ENCODE results near the gene RNF224. TPM values are rescaled to one million over a fixed set of nuclear protein-coding genes. Genes with fewer than 3 reads are reported as not detected.
A peak's percentile ranks its signal among the peaks of the same experiment; 100 is the strongest.

Gene RNF224
- polyA plus RNA-seq, 1 of the 3 experiments (the other 2 are of a cell fraction), result 0.03 TPM

GRCh38 chr9:137236238-137236935 lies 9.1 kb downstream of the RNF224 start (continued):
- no peak for TF ChIP-seq REST (IDR thresholded peaks at IDR 0.05; ENCODE audit: low read depth, low read length)
- TF ChIP-seq JUND (IDR thresholded peaks at IDR 0.05), result no peak
- peak; percentile 59 for TF ChIP-seq CHD2 (IDR thresholded peaks at IDR 0.05; ENCODE audit: low read length, partially characterized antibody)

- H3K4me2 ChIP-seq, result no peak overlapping the region
- 68% methylated on average over 5 of the region's 11 CpGs for WGBS (ENCODE audit: low lambda C conversion rate)
These were observed 9.7 kb downstream of the RNF224 start for GRCh38 chr9:137236936-137237421.

GRCh38 chr9:137237759-137238726 lies 10.7 kb downstream of the RNF224 start:
- POLR2A ChIA-PET, result interaction anchor here (6.4 kb wide), 1 partner anchor 18 kb away, joined by 83 read pairs; the partner anchor contains the start of gene NELFB
- TF ChIP-seq RCOR1 (IDR thresholded peaks at IDR 0.05; ENCODE audit: low read length) (no peak), NFIC (IDR thresholded peaks at IDR 0.05; ENCODE audit: borderline replicate concordance) (no peak), PBX3 (IDR thresholded peaks at IDR 0.05) (no peak), EZH2phosphoT487 (IDR thresholded peaks at IDR 0.05; ENCODE audit: borderline replicate concordance, low read depth) (no peak), USF1 (IDR thresholded peaks at IDR 0.05; ENCODE audit: borderline replicate concordance, low read depth) (no peak), TEAD4 (IDR thresholded peaks at IDR 0.05; ENCODE audit: borderline replicate concordance, insufficient read depth) (no peak), IRF3 (IDR thresholded peaks at IDR 0.05; ENCODE audit: low read depth, low read length) (no peak), RAD21 (IDR thresholded peaks at IDR 0.05; ENCODE audit: low read length) (no peak)

More at GRCh38 chr9:137236936-137237421, 9.7 kb downstream of the RNF224 start:
- CTCF ChIA-PET, result interaction anchor here (0.6 to 4.5 kb wide), 61 partner anchors 11 to 427 kb away, joined by 3 to 95 read pairs (median 4); partner anchors contain the start of genes ANAPC2, CYSRT1, DPP7 and GRIN1
- no peak for TF ChIP-seq YY1 (IDR thresholded peaks at IDR 0.05; ENCODE audit: low read depth)
- no peak for TF ChIP-seq MEF2A (IDR thresholded peaks at IDR 0.05; ENCODE audit: borderline replicate concordance, low read depth)
- peaks cover 9% of the 10 kb centered on the region for H3F3A ChIP-seq (replicated peaks; ENCODE audit: insufficient read depth)
- no peak overlapping the region for H3K4me3 ChIP-seq (ENCODE audit: low read depth in 2 of 2, low read length in 1 of 2)
- no peak for DNase-seq
- H3K9me3 ChIP-seq, result no peaks in the 10 kb centered on the region
- H3K9me2 ChIP-seq, result no peaks in the 10 kb centered on the region
- no peaks in the 10 kb centered on the region for H3K27me3 ChIP-seq (ENCODE audit: insufficient read depth)
- peaks cover 0 to 4% of the 10 kb centered on the region in 2 experiments for H3K36me3 ChIP-seq (replicated peaks in 1 of 2; ENCODE audit: control insufficient read depth in 1 of 2, insufficient read depth in 2 of 2, low read length in 1 of 2)
- peaks cover 5% of the 10 kb centered on the region for H4K20me1 ChIP-seq (ENCODE audit: insufficient read depth)
- POLR2A ChIA-PET, result interaction anchor here (0.7 to 1.3 kb wide), 7 partner anchors 17 to 186 kb away, joined by 3 to 4 read pairs (median 3); partner anchors contain the start of genes EXD3, NDOR1, NOXA1 and TMEM203
- H2AFZ ChIP-seq (ENCODE audit: low read depth), result no peak overlapping the region
- H3K9ac ChIP-seq, result no peak overlapping the region
- H3K27ac ChIP-seq (ENCODE audit: low read depth in 2 of 2, low read length in 1 of 2), result no peak overlapping the region; a peak in 1 of 4 replicates
- peaks cover 32% of the 10 kb centered on the region for H3K79me2 ChIP-seq (ENCODE audit: insufficient read depth)
- peaks cover 9 to 23% of the 10 kb centered on the region in 2 experiments; a peak in 2 of 4 replicates for H3K4me1 ChIP-seq (ENCODE audit: control insufficient read depth in 1 of 2, insufficient read depth in 2 of 2, low read depth in 1 of 2, low read length in 1 of 2)

More at GRCh38 chr9:137237759-137238726, 10.7 kb downstream of the RNF224 start:
- no peaks in the 10 kb centered on the region for H3K9me2 ChIP-seq
- H3K27me3 ChIP-seq (ENCODE audit: insufficient read depth), result no peaks in the 10 kb centered on the region
- peaks cover 14% of the 10 kb centered on the region for H3F3A ChIP-seq (replicated peaks; ENCODE audit: insufficient read depth)
- WGBS (ENCODE audit: low lambda C conversion rate), result 86% methylated on average over 6 of the region's 13 CpGs
- H3K4me2 ChIP-seq, result peak overlapping the region; percentile 97
- CTCF ChIA-PET, result interaction anchor here (0.7 to 4.5 kb wide), 14 partner anchors 10 to 189 kb away, joined by 3 to 95 read pairs (median 10); partner anchors contain the start of genes ANAPC2, CYSRT1, DPP7 and LRRC26
- no peak for DNase-seq
- H3K79me2 ChIP-seq (ENCODE audit: insufficient read depth), result peaks cover 43% of the 10 kb centered on the region
- H3K27ac ChIP-seq (ENCODE audit: low read depth in 2 of 2, low read length in 1 of 2), result no peak overlapping the region
- peaks cover 15% of the 10 kb centered on the region for H4K20me1 ChIP-seq (ENCODE audit: insufficient read depth)
- H2AFZ ChIP-seq (ENCODE audit: low read depth), result no peak overlapping the region
- no peaks in the 10 kb centered on the region for H3K9me3 ChIP-seq
- peaks cover 9 to 13% of the 10 kb centered on the region in 2 experiments for H3K36me3 ChIP-seq (replicated peaks in 1 of 2; ENCODE audit: control insufficient read depth in 1 of 2, insufficient read depth in 2 of 2, low read length in 1 of 2)
- H3K4me3 ChIP-seq (ENCODE audit: low read depth in 2 of 2, low read length in 1 of 2), result no peak overlapping the region
- H3K4me1 ChIP-seq (ENCODE audit: control insufficient read depth in 1 of 2, insufficient read depth in 2 of 2, low read depth in 1 of 2, low read length in 1 of 2), result peaks cover 15 to 33% of the 10 kb centered on the region in 2 experiments; a peak in 2 of 4 replicates
- H3K9ac ChIP-seq, result no peak overlapping the region

Data from SK-N-SH (cell line).